H1 (cell line): Measurements from ENCODE around the gene RNPEPL1. TPM values are rescaled to one million over a fixed set of nuclear protein-coding genes. Genes with fewer than 3 reads are reported as not detected.

ENCODE experiments used
- CTCF ChIA-PET: fragments of 300-600 bp; sonication (Branson Sonifier 250); formaldehyde crosslinking; loops from one replicate; lab custom pipeline; 2021; ENCODE audit not compliant: partially characterized antibody; lab: Charles Lee
- POLR2A ChIA-PET: fragments of 300-600 bp; sonication (Branson Sonifier 250); formaldehyde crosslinking; loops from one replicate; lab custom pipeline; 2021; ENCODE audit warnings: inconsistent platforms; ENCODE audit not compliant: partially characterized antibody; lab: Charles Lee
- DNase-seq, 2 experiments: peaks; one replicate each; pipeline versions ENCODE4 v3.0.0 to v3.0.0-alpha.2; 2010 to 2022; ENCODE audit warnings: low spot score in 2 of 2, low read depth in 1 of 2, mixed read lengths in 1 of 2
- FAIRE-seq: peaks from 2 replicates; lab custom pipeline; 2011; peaks lifted over from hg19 to GRCh38; lab: Jason Lieb, UNC
- H2AFZ ChIP-seq: 2 replicates; pipeline ENCODE4 v1.8.1; 2012; ENCODE audit warnings: low read length, inconsistent platforms
- H2AK5ac ChIP-seq: 2 replicates; pipeline ENCODE4 v1.6.1; 2013; ENCODE audit warnings: low read depth, low read length
- H2BK120ac ChIP-seq: replicated peaks from 2 replicates; pipeline ENCODE3; 2013; ENCODE audit warnings: low read depth, low read length, inconsistent platforms
- H2BK12ac ChIP-seq: 2 replicates; pipeline ENCODE4 v1.6.1; 2013; ENCODE audit warnings: low read depth, low read length
- H2BK15ac ChIP-seq: 2 replicates; pipeline ENCODE4 v1.6.1; 2013; ENCODE audit warnings: low read length
- H2BK20ac ChIP-seq: 2 replicates; pipeline ENCODE4 v1.6.1; 2013; ENCODE audit warnings: low read length
- H2BK5ac ChIP-seq: 2 replicates; pipeline ENCODE4 v1.6.1; 2013; ENCODE audit warnings: low read depth, low read length
- H3K14ac ChIP-seq: 2 replicates; pipeline ENCODE4 v1.6.1; 2013; ENCODE audit warnings: inconsistent platforms; ENCODE audit not compliant: insufficient read length
- H3K18ac ChIP-seq: 2 replicates; pipeline ENCODE4 v1.6.1; 2013; ENCODE audit warnings: low read length; ENCODE audit errors: extremely low read depth
- H3K23ac ChIP-seq: 2 replicates; pipeline ENCODE4 v1.6.1; 2013; ENCODE audit warnings: inconsistent platforms; ENCODE audit not compliant: insufficient read length
- H3K23me2 ChIP-seq: 2 replicates; pipeline ENCODE4 v1.6.1; 2013; ENCODE audit warnings: low read depth, low read length
- H3K27ac ChIP-seq: 2 replicates; pipeline ENCODE4 v1.6.1; 2011; ENCODE audit warnings: low read depth, low read length, inconsistent platforms
- H3K27me3 ChIP-seq, 4 experiments: replicated peaks in 1 of 4; 1 replicate in 1 of 4; 2 replicates in 3 of 4; pipeline versions ENCODE4 v1.6.1 to v1.8.1; 2011 to 2013; ENCODE audit warnings: low read length in 3 of 4, mild to moderate bottlenecking in 3 of 4, inconsistent platforms in 2 of 4, mixed read lengths in 2 of 4, moderate library complexity in 1 of 4; ENCODE audit not compliant: control insufficient read depth in 3 of 4, insufficient read depth in 3 of 4; ENCODE audit errors: extremely low read depth in 1 of 4
- H3K36me3 ChIP-seq, 4 experiments: 2 replicates each; pipeline versions ENCODE4 v1.6.1 to v1.8.1; 2011 to 2013; ENCODE audit warnings: mild to moderate bottlenecking in 4 of 4, low read length in 3 of 4, moderate library complexity in 2 of 4, control low read depth in 1 of 4, inconsistent platforms in 1 of 4; ENCODE audit not compliant: insufficient read depth in 4 of 4, control insufficient read depth in 2 of 4
- H3K4ac ChIP-seq: replicated peaks from 2 replicates; pipeline ENCODE3; 2013; ENCODE audit warnings: low read length, low read depth, mixed read lengths, inconsistent platforms; ENCODE audit not compliant: insufficient read length
- H3K4me1 ChIP-seq, 4 experiments: replicated peaks in 1 of 4; 1 replicate in 1 of 4; 2 replicates in 3 of 4; pipeline versions ENCODE4 v1.6.1 to v1.8.1; 2011 to 2013; ENCODE audit warnings: low read length in 3 of 4, inconsistent platforms in 2 of 4, mixed read lengths in 1 of 4; ENCODE audit not compliant: insufficient read depth in 4 of 4, control insufficient read depth in 3 of 4
- H3K4me2 ChIP-seq, 2 experiments: 2 replicates each; pipeline versions ENCODE4 v1.6.1 to v1.8.1; 2011 to 2013; ENCODE audit warnings: low read depth in 2 of 2, low read length in 2 of 2, control low read depth in 1 of 2, inconsistent platforms in 1 of 2, mild to moderate bottlenecking in 1 of 2; ENCODE audit not compliant: insufficient read depth in 1 of 2
- H3K4me3 ChIP-seq, 4 experiments: fragments of 200-600, 300-600 bp in 1 of 4; sonication (generic), shearing (Covaris generic), sonication (Bioruptor Twin) in 1 of 4; 2 replicates each; pipeline versions ENCODE4 v1.5.1 to v1.8.1; 2011 to 2016; ENCODE audit warnings: low read length in 4 of 4, low read depth in 3 of 4, control low read depth in 2 of 4, inconsistent platforms in 2 of 4, mild to moderate bottlenecking in 2 of 4, mixed read lengths in 1 of 4, moderate library complexity in 1 of 4; ENCODE audit not compliant: insufficient read depth in 2 of 4; ENCODE audit errors: extremely low read depth in 1 of 4
- H3K56ac ChIP-seq: replicated peaks from 2 replicates; pipeline ENCODE3; 2013; ENCODE audit warnings: low read depth, mild to moderate bottlenecking, mixed read lengths, low read length, inconsistent platforms; ENCODE audit not compliant: insufficient read length
- H3K79me1 ChIP-seq: 2 replicates; pipeline ENCODE4 v1.6.1; 2013; ENCODE audit warnings: low read depth, low read length, control low read depth
- H3K79me2 ChIP-seq, 2 experiments: 2 replicates each; pipeline versions ENCODE4 v1.6.1 to v1.8.1; 2012 to 2013; ENCODE audit warnings: low read length in 2 of 2, mild to moderate bottlenecking in 2 of 2, inconsistent platforms in 1 of 2; ENCODE audit not compliant: insufficient read depth in 2 of 2, control insufficient read depth in 1 of 2
- H3K9ac ChIP-seq, 4 experiments: replicated peaks in 1 of 4; 1 replicate in 1 of 4; 2 replicates in 3 of 4; pipeline versions ENCODE4 v1.6.1 to v1.8.1; 2011 to 2013; ENCODE audit warnings: low read depth in 3 of 4, low read length in 3 of 4, control low read depth in 2 of 4, mild to moderate bottlenecking in 2 of 4, moderate library complexity in 2 of 4, inconsistent platforms in 1 of 4; ENCODE audit errors: extremely low read depth in 1 of 4
- H3K9me3 ChIP-seq, 2 experiments: 2 replicates each; pipeline versions ENCODE4 v1.6.1 to v1.8.1; 2012 to 2013; ENCODE audit warnings: mild to moderate bottlenecking in 2 of 2, moderate library complexity in 2 of 2, control low read depth in 1 of 2, inconsistent platforms in 1 of 2, low read depth in 1 of 2, low read length in 1 of 2, mixed read lengths in 1 of 2; ENCODE audit not compliant: insufficient read depth in 2 of 2
- H4K20me1 ChIP-seq, 2 experiments: replicated peaks in 1 of 2; 2 replicates each; pipeline versions ENCODE3 to v1.8.1; 2011 to 2013; ENCODE audit warnings: inconsistent platforms in 2 of 2, low read length in 2 of 2, mild to moderate bottlenecking in 1 of 2; ENCODE audit not compliant: insufficient read depth in 2 of 2, control insufficient read depth in 1 of 2
- H4K5ac ChIP-seq: 2 replicates; pipeline ENCODE4 v1.6.1; 2013; ENCODE audit warnings: low read length, low read depth, mixed read lengths, inconsistent platforms; ENCODE audit not compliant: insufficient read length
- H4K8ac ChIP-seq: 2 replicates; pipeline ENCODE4 v1.8.0; 2013; ENCODE audit warnings: mild to moderate bottlenecking, moderate library complexity, low read length, inconsistent platforms; ENCODE audit not compliant: insufficient read depth; ENCODE audit errors: extremely low read depth
- H4K91ac ChIP-seq: replicated peaks from 2 replicates; pipeline ENCODE3; 2013; ENCODE audit warnings: low read length, mixed read lengths, inconsistent platforms; ENCODE audit not compliant: insufficient read length
- ASH2L ChIP-seq: fragments of 200-600, 300-600 bp; sonication (generic); IDR thresholded peaks from one replicate; pipeline ENCODE4 v1.7.1; 2017; ENCODE audit warnings: low read length
- BRCA1 ChIP-seq: IDR thresholded peaks from 2 replicates; pipeline ENCODE4 v1.6.1; 2012; ENCODE audit warnings: low read depth, low read length, improper control_type of control experiment
- FOSL1 ChIP-seq: IDR thresholded peaks from 2 replicates; pipeline ENCODE4 v1.6.1; 2011; ENCODE audit warnings: mild to moderate bottlenecking, low read depth, low read length, moderate library complexity; ENCODE audit not compliant: insufficient read depth
- HDAC2 ChIP-seq, 2 experiments: fragments of 300-600 bp in 1 of 2; sonication (generic) in 1 of 2; IDR thresholded peaks; 2 replicates each; pipeline ENCODE4 v1.6.1; 2011 to 2012; ENCODE audit warnings: low read depth in 2 of 2, low read length in 2 of 2, mild to moderate bottlenecking in 2 of 2, moderate library complexity in 2 of 2, borderline replicate concordance in 1 of 2, inconsistent platforms in 1 of 2
- JUN ChIP-seq: IDR thresholded peaks from 2 replicates; pipeline ENCODE4 v1.6.1; 2011; ENCODE audit warnings: low read depth, mild to moderate bottlenecking, improper control_type of control experiment, low read length
- JUND ChIP-seq: IDR thresholded peaks from 2 replicates; pipeline ENCODE4 v1.6.1; 2011; ENCODE audit warnings: mild to moderate bottlenecking, improper control_type of control experiment, low read length
- POU5F1 ChIP-seq: IDR thresholded peaks from 2 replicates; pipeline ENCODE4 v1.6.1; 2011; ENCODE audit warnings: low read depth, mild to moderate bottlenecking, low read length, moderate library complexity
- RAD21 ChIP-seq, 2 experiments: IDR thresholded peaks in 1 of 2; conservative IDR thresholded peaks in 1 of 2; 2 replicates each; pipeline ENCODE4 v1.6.1; 2011; ENCODE audit warnings: low read depth in 2 of 2, low read length in 2 of 2, improper control_type of control experiment in 1 of 2, inconsistent platforms in 1 of 2, mild to moderate bottlenecking in 1 of 2, moderate library complexity in 1 of 2
- RFX5 ChIP-seq: IDR thresholded peaks from 2 replicates; pipeline ENCODE4 v1.6.1; 2011; ENCODE audit warnings: low read depth, low read length, improper control_type of control experiment, borderline replicate concordance
- RNF2 ChIP-seq: fragments of 200-900, 300-1000 bp; sonication (generic); IDR thresholded peaks from 2 replicates; pipeline ENCODE4 v1.7.1; 2016; ENCODE audit warnings: borderline replicate concordance, low read depth, mild to moderate bottlenecking, antibody characterized with exemption, low read length; ENCODE audit not compliant: poor library complexity, severe bottlenecking; ENCODE audit errors: missing control alignments
- SAP30 ChIP-seq: fragments of 300-600 bp; sonication (generic); IDR thresholded peaks from 2 replicates; pipeline ENCODE4 v1.7.1; 2012; ENCODE audit warnings: low read length, moderate library complexity, mild to moderate bottlenecking, inconsistent platforms; ENCODE audit not compliant: insufficient read depth, insufficient replicate concordance
- TCF12 ChIP-seq: IDR thresholded peaks from 2 replicates; pipeline ENCODE4 v1.6.1; 2011; ENCODE audit warnings: low read depth, mild to moderate bottlenecking, low read length
- WGBS, 2 experiments: shearing (Covaris generic) in 1 of 2; methylation state at CpG; one replicate each; pipeline versions ENCODE4 v1.1.6 to v1.1.7; 2013 to 2015; ENCODE audit warnings: low lambda C conversion rate in 2 of 2, mixed read lengths in 2 of 2, inconsistent platforms in 1 of 2, low coverage in 1 of 2, missing lambda C conversion rate in 1 of 2; ENCODE audit not compliant: insufficient replicate concordance in 2 of 2, insufficient coverage in 1 of 2, insufficient read length in 1 of 2; ENCODE audit errors: extremely low coverage in 1 of 2, missing lambda C conversion rate in 1 of 2; 5-methylcytosine and 5-hydroxymethylcytosine counted together
- polyA plus RNA-seq, 7 experiments: library from polyadenylated mRNA; depleted of rRNA in 3 of 7; stranded (reverse) in 5 of 7; unstranded in 2 of 7; fragments of >200 nt in 5 of 7; fragments of 200-250 nt in 2 of 7; gene quantifications; 1 replicate in 5 of 7; 2 replicates in 1 of 7; 4 replicates in 1 of 7; pipeline versions ENCODE4 v1.2.1 to v1.2.3, GENCODE V29; 2011 to 2013; ENCODE audit warnings: missing spikeins in 2 of 7, mixed read lengths in 2 of 7
- total RNA-seq: library from RNA; stranded (reverse); fragmentation: NEBNext Ultra II Directional; extraction: Animal tissue kit (Norgen Biotek cat#: 25700); gene quantifications from 2 replicates; pipeline ENCODE4 v1.2.1, GENCODE V29; 2021

RNPEPL1 gene
- total and polyA plus RNA-seq, 2 of the 8 experiments (the other 6 are each of a cell fraction or from before 2014, with no cell fraction given): 9.0 to 11.3 TPM

- no peak overlapping the region for H4K91ac ChIP-seq
- no peak for FAIRE-seq
- POLR2A ChIA-PET: no interaction called here
- no peak for TF ChIP-seq POU5F1
- no peak for TF ChIP-seq JUND
- no peak for TF ChIP-seq RFX5
- no peak for TF ChIP-seq FOSL1
- no peak for TF ChIP-seq ASH2L
- no peak for TF ChIP-seq JUN
- TF ChIP-seq TCF12: no peak
- TF ChIP-seq RNF2: no peak
- no peak for TF ChIP-seq HDAC2 (IDR thresholded peaks at IDR 0.05; ENCODE audit: borderline replicate concordance in 1 of 2, low read depth in 2 of 2, low read length in 2 of 2)
- no peak for TF ChIP-seq SAP30
- no peak for TF ChIP-seq BRCA1
- no peak for TF ChIP-seq RAD21 (IDR thresholded peaks at IDR 0.05 in 1 of 2, conservative IDR thresholded peaks at IDR 0.05 in 1 of 2; ENCODE audit: low read depth in 2 of 2, low read length in 2 of 2)
Measured at GRCh38 chr2:240553956-240554480, 14.3 kb upstream of the RNPEPL1 start.

More at GRCh38 chr2:240553956-240554480, 14.3 kb upstream of the RNPEPL1 start:
- 94% methylated on average over 7 of the region's 7 CpGs; no CpG with 5 or more reads in 1 of the 2 experiments for WGBS, 2 experiments
- no peak overlapping the region for H4K8ac ChIP-seq
- H3K4me2 ChIP-seq: no peak overlapping the region
- H4K5ac ChIP-seq: no peak overlapping the region
- no peak overlapping the region for H2BK5ac ChIP-seq
- H2BK120ac ChIP-seq: no peak overlapping the region
- no peak overlapping the region for H2AFZ ChIP-seq
- H3K4me3 ChIP-seq: no peak overlapping the region
- no peak overlapping the region for H3K27ac ChIP-seq
- no peaks in the 10 kb centered on the region for H3K79me2 ChIP-seq
- H3K4ac ChIP-seq: no peak overlapping the region
- 0 out of 2 replicates have a peak, but pooled peaks cover 2% of the 10 kb centered on the region for H3K79me1 ChIP-seq
- no peak overlapping the region for H3K14ac ChIP-seq
- H3K9ac ChIP-seq: no peak overlapping the region
- H3K23ac ChIP-seq: no peak overlapping the region
- H2BK12ac ChIP-seq: no peak overlapping the region
- H2BK15ac ChIP-seq: no peak overlapping the region
- H3K9me3 ChIP-seq: peaks cover 6 to 11% of the 10 kb centered on the region in 2 experiments; a peak in 2 of 4 replicates
- no peak overlapping the region for H2AK5ac ChIP-seq
- H3K18ac ChIP-seq: no peak overlapping the region
- H3K27me3 ChIP-seq: peaks cover under 1 to 22% (median 13%) of the 10 kb centered on the region in 4 experiments
- H3K4me1 ChIP-seq: peaks cover 0 to 14% (median 8%) of the 10 kb centered on the region in 4 experiments; a peak in 5 of 7 replicates
- no peak for DNase-seq
- H3K56ac ChIP-seq: no peak overlapping the region
- peaks cover 0 to 2% of the 10 kb centered on the region in 2 experiments for H4K20me1 ChIP-seq
- no peak overlapping the region for H2BK20ac ChIP-seq
- peaks cover 0 to 5% (median 3%) of the 10 kb centered on the region in 4 experiments; a peak in 2 of 8 replicates for H3K36me3 ChIP-seq
- peaks cover 4% of the 10 kb centered on the region; the same call in 1 of the 2 replicates for H3K23me2 ChIP-seq
- CTCF ChIA-PET: interaction anchor here (1.1 to 1.3 kb wide), 2 partner anchors 12 to 15 kb away, joined by 3 to 5 read pairs; no protein-coding TSS in a partner anchor
